NCI-H2029 treated with DMSO at 0.1 percent for 48 hours (cell line): ENCODE measurements around the gene GCNA.
"Not testable (repeated sequence)": the region's sequence is repeated elsewhere in the genome, so short reads cannot be mapped to it uniquely, and the experiment has no call there.

Experiments used
- DNase-seq: peaks from one replicate; lab custom pipeline; 2025; lab: John Stamatoyannopoulos, UW

Gene GCNA

GRCh38 chrX:71559773-71560172, 18.5 kb upstream of the GCNA start:
- DNase-seq: not testable (repeated sequence)

- no peak for DNase-seq
Measured at GRCh38 chrX:71563921-71564320, 14.3 kb upstream of the GCNA start.

- DNase-seq: no peak
Measured at GRCh38 chrX:71565474-71566041, 12.7 kb upstream of the GCNA start.

GRCh38 chrX:71571390-71571789, 6.8 kb upstream of the GCNA start:
- DNase-seq: not testable (repeated sequence)

- no peak for DNase-seq
Measured at GRCh38 chrX:71573590-71573989, 4.6 kb upstream of the GCNA start.

- no peak for DNase-seq
Measured at GRCh38 chrX:71577682-71578081, 555 bp upstream of the GCNA start.

GRCh38 chrX:71579136-71579989, 1.1 kb downstream of the GCNA start:
- no peak for DNase-seq

GRCh38 chrX:71579990-71580380, 1.7 kb downstream of the GCNA start:
- DNase-seq: no peak

- no peak for DNase-seq
Measured at GRCh38 chrX:71581210-71581609, 3.0 kb downstream of the GCNA start.

GRCh38 chrX:71586929-71587328, 8.7 kb downstream of the GCNA start:
- DNase-seq: no peak

- not testable (repeated sequence) for DNase-seq
Measured at GRCh38 chrX:71593210-71593609, 15.0 kb downstream of the GCNA start.

- DNase-seq: no peak
Measured at GRCh38 chrX:71599965-71600364, 21.7 kb downstream of the GCNA start.

GRCh38 chrX:71603618-71604017, 25.4 kb downstream of the GCNA start:
- DNase-seq: no peak

GRCh38 chrX:71604141-71604540, 25.9 kb downstream of the GCNA start:
- DNase-seq: no peak

- no peak for DNase-seq
Measured at GRCh38 chrX:71604796-71605568, 26.7 kb downstream of the GCNA start.

GRCh38 chrX:71606536-71607216, 28.4 kb downstream of the GCNA start:
- no peak for DNase-seq

GRCh38 chrX:71607488-71607887, 29.3 kb downstream of the GCNA start:
- DNase-seq: no peak

- no peak for DNase-seq
Measured at GRCh38 chrX:71609095-71609750, 31.0 kb downstream of the GCNA start.

- not testable (repeated sequence) for DNase-seq
Measured at GRCh38 chrX:71611736-71612135, 33.5 kb downstream of the GCNA start.

GRCh38 chrX:71612256-71612655, 34.0 kb downstream of the GCNA start:
- DNase-seq: no peak

- DNase-seq: no peak
Measured at GRCh38 chrX:71615056-71615455, 36.8 kb downstream of the GCNA start.

- DNase-seq: no peak
Measured at GRCh38 chrX:71615954-71616353, 37.7 kb downstream of the GCNA start.
